ENCODE results near the gene DDA1. TPM values are rescaled to one million over a fixed set of nuclear protein-coding genes. Genes with fewer than 3 reads are reported as not detected.

Gene DDA1
- total RNA-seq, 1 experiment from 2014 or later: 42.8 TPM

GRCh38 chr19:17328517-17329365, 19.4 kb downstream of the DDA1 start (continued):
- TF ChIP-seq STAT6 (CRISPR knock-in tag; conservative IDR thresholded peaks at IDR 0.05; ENCODE audit: low read depth) (no peak), IRF2 (CRISPR knock-in tag; IDR thresholded peaks at IDR 0.05; ENCODE audit: borderline replicate concordance, low read depth) (no peak; the same call in 1 of the 2 replicates), NFATC4 (CRISPR knock-in tag; IDR thresholded peaks at IDR 0.05) (no peak), ZNF121 (CRISPR knock-in tag; IDR thresholded peaks at IDR 0.05) (no peak), ATF1 (CRISPR knock-in tag; IDR thresholded peaks at IDR 0.05) (no peak), TEAD1 (CRISPR knock-in tag; IDR thresholded peaks at IDR 0.05) (peak; percentile 73), MXD4 (CRISPR knock-in tag; IDR thresholded peaks at IDR 0.05; ENCODE audit: borderline replicate concordance) (no peak), ZNF423 (CRISPR knock-in tag; IDR thresholded peaks at IDR 0.05) (no peak), RORB (CRISPR knock-in tag; IDR thresholded peaks at IDR 0.05) (no peak), HMGXB4 (CRISPR knock-in tag; IDR thresholded peaks at IDR 0.05) (peak; percentile 91), NR2C2 (CRISPR knock-in tag; IDR thresholded peaks at IDR 0.05) (peak; percentile 77), ATF3 (CRISPR knock-in tag; conservative IDR thresholded peaks at IDR 0.05) (no peak), KAT7 (CRISPR knock-in tag; IDR thresholded peaks at IDR 0.05; ENCODE audit: borderline replicate concordance) (no peak), JUN (CRISPR knock-in tag; IDR thresholded peaks at IDR 0.05) (no peak; the same call in 1 of the 2 replicates), NFE2L1 (CRISPR knock-in tag; IDR thresholded peaks at IDR 0.05) (peak; percentile 84; the same call in 1 of the 2 replicates), MLX (CRISPR knock-in tag; IDR thresholded peaks at IDR 0.05) (0 out of 2 replicates have a peak, but pooled peaks have one; percentile 13), JAZF1 (CRISPR knock-in tag; IDR thresholded peaks at IDR 0.05) (no peak), CTCF (IDR thresholded peaks at IDR 0.05) (no peak), CREM (CRISPR knock-in tag; IDR thresholded peaks at IDR 0.05) (peak; percentile 32; the same call in 1 of the 2 replicates), CREB1 (CRISPR knock-in tag; IDR thresholded peaks at IDR 0.05) (peak; percentile 71; the same call in 1 of the 2 replicates)
- TF ChIP-seq, protein P1, sequence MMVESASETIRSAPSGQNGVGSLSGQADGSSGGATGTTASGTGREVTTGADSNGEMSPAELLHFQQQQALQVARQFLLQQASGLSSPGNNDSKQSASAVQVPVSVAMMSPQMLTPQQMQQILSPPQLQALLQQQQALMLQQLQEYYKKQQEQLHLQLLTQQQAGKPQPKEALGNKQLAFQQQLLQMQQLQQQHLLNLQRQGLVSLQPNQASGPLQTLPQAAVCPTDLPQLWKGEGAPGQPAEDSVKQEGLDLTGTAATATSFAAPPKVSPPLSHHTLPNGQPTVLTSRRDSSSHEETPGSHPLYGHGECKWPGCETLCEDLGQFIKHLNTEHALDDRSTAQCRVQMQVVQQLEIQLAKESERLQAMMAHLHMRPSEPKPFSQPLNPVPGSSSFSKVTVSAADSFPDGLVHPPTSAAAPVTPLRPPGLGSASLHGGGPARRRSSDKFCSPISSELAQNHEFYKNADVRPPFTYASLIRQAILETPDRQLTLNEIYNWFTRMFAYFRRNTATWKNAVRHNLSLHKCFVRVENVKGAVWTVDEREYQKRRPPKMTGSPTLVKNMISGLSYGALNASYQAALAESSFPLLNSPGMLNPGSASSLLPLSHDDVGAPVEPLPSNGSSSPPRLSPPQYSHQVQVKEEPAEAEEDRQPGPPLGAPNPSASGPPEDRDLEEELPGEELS (CRISPR knock-in tag; IDR thresholded peaks at IDR 0.05): peak; percentile 95
- TF ChIP-seq, protein P2, sequence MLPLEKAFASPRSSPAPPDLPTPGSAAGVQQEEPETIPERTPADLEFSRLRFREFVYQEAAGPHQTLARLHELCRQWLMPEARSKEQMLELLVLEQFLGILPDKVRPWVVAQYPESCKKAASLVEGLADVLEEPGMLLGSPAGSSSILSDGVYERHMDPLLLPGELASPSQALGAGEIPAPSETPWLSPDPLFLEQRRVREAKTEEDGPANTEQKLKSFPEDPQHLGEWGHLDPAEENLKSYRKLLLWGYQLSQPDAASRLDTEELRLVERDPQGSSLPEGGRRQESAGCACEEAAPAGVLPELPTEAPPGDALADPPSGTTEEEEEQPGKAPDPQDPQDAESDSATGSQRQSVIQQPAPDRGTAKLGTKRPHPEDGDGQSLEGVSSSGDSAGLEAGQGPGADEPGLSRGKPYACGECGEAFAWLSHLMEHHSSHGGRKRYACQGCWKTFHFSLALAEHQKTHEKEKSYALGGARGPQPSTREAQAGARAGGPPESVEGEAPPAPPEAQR (CRISPR knock-in tag; IDR thresholded peaks at IDR 0.05): no peak
- TF ChIP-seq, protein P3, sequence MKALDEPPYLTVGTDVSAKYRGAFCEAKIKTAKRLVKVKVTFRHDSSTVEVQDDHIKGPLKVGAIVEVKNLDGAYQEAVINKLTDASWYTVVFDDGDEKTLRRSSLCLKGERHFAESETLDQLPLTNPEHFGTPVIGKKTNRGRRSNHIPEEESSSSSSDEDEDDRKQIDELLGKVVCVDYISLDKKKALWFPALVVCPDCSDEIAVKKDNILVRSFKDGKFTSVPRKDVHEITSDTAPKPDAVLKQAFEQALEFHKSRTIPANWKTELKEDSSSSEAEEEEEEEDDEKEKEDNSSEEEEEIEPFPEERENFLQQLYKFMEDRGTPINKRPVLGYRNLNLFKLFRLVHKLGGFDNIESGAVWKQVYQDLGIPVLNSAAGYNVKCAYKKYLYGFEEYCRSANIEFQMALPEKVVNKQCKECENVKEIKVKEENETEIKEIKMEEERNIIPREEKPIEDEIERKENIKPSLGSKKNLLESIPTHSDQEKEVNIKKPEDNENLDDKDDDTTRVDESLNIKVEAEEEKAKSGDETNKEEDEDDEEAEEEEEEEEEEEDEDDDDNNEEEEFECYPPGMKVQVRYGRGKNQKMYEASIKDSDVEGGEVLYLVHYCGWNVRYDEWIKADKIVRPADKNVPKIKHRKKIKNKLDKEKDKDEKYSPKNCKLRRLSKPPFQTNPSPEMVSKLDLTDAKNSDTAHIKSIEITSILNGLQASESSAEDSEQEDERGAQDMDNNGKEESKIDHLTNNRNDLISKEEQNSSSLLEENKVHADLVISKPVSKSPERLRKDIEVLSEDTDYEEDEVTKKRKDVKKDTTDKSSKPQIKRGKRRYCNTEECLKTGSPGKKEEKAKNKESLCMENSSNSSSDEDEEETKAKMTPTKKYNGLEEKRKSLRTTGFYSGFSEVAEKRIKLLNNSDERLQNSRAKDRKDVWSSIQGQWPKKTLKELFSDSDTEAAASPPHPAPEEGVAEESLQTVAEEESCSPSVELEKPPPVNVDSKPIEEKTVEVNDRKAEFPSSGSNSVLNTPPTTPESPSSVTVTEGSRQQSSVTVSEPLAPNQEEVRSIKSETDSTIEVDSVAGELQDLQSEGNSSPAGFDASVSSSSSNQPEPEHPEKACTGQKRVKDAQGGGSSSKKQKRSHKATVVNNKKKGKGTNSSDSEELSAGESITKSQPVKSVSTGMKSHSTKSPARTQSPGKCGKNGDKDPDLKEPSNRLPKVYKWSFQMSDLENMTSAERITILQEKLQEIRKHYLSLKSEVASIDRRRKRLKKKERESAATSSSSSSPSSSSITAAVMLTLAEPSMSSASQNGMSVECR (CRISPR knock-in tag; IDR thresholded peaks at IDR 0.05; ENCODE audit: borderline replicate concordance): no peak; the same call in 1 of the 2 replicates
